K562 treated with DMSO at 1 percent for 12 hours (cell line): ENCODE results near the gene HBG2. TPM values are rescaled to one million over a fixed set of nuclear protein-coding genes. Genes with fewer than 3 reads are reported as not detected.

Experiments used
- total RNA-seq: library from RNA; unstranded; fragments of 300-600 nt; gene quantifications from 2 replicates; pipeline ENCODE4 v1.2.3, GENCODE V29; 2022; ENCODE audit not compliant: insufficient read depth

HBG2 gene
- 1,639 and 2,641 TPM in 2 replicates for total RNA-seq

DNA sequence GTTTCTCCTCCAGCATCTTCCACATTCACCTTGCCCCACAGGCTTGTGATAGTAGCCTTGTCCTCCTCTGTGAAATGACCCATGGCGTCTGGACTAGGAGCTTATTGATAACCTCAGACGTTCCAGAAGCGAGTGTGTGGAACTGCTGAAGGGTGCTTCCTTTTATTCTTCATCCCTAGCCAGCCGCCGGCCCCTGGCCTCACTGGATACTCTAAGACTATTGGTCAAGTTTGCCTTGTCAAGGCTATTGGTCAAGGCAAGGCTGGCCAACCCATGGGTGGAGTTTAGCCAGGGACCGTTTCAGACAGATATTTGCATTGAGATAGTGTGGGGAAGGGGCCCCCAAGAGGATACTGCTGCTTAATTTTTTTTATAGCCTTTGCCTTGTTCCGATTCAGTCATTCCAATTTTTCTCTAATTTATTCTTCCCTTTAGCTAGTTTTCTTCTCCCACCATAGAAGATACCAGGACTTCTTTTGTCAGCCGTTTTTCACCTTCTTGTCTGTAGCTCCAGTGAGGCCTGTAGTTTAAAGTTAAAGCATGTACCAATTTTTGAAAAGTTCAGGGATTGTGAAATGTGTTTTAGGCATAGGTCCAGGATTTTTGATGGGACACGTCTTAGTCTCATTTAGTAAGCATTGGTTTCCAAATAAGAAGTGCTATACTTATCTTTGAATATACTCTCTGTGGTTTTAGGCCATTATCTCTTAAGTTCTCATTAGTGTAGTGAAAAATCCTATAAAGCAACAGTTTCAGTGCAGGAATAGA lies at the start of gene HBG2:
Gene HBG2, minus strand, starts transcription at position 136 of the 768 bp plus-strand sequence. Its CDS starts 53 bp downstream, at position 83.

DNA sequence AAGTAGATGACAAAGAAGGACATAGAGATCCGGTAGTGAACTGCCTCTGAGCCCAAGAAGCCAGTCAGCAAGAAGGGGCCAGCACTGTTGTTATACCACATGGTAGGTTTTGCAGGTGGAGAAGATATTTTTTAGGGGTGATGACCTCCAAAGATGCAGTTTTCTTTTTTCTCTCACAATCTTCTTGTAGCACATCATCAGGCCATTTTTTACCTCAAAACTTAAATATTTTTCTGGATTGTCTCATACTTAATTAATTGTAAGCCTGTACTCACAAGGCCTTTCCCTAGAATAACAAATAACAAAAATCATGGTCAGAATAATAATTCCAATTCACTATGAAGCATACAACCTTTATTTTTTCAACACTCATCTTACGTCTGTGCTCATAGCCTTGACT lies 47.3 kb upstream of the HBG2 start, which contains the start of gene OR51B4:
Gene OR51B4, minus strand, starts transcription at position 101 of the 400 bp plus-strand sequence. Its CDS starts 0 bp downstream, at position 101.

DNA sequence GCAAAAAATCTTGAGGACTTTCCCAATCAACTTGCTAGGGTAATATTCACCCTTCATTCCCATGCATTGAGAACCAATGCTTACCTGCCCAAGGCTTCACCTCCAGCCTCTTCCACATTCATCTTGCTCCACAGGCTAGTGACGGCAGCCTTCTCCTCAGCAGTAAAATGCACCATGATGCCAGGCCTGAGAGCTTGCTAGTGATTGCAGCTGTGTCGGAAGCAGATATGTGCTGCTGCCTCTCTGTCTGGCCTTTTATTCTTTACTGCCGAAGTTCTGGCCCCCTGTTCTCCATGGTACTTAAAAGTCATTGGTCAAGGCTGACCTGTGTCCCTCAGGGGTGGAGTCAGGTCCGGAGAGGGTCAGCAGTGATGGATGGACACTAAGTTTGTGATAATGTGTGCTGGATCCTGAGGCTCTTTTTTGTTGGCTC lies 15.2 kb upstream of the HBG2 start, which contains the start of gene HBE1:
Gene HBE1, minus strand, starts transcription at position 231 of the 433 bp plus-strand sequence. Its CDS starts 55 bp downstream, at position 176.

DNA sequence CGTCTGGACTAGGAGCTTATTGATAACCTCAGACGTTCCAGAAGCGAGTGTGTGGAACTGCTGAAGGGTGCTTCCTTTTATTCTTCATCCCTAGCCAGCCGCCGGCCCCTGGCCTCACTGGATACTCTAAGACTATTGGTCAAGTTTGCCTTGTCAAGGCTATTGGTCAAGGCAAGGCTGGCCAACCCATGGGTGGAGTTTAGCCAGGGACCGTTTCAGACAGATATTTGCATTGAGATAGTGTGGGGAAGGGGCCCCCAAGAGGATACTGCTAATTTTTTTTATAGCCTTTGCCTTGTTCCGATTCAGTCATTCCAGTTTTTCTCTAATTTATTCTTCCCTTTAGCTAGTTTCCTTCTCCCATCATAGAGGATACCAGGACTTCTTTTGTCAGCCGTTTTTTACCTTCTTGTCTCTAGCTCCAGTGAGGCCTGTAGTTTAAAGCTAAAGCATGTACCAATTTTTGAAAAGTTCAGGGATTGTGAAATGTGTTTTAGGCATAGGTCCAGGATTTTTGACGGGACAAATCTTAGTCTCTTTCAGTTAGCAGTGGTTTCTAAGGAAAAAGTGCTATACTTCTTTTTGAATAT lies 4.7 kb downstream of the HBG2 start, which contains the start of gene HBG1:
Gene HBG1, minus strand, starts transcription at position 51 of the 590 bp plus-strand sequence. CDS start 53 bp downstream, outside the sequence.

DNA sequence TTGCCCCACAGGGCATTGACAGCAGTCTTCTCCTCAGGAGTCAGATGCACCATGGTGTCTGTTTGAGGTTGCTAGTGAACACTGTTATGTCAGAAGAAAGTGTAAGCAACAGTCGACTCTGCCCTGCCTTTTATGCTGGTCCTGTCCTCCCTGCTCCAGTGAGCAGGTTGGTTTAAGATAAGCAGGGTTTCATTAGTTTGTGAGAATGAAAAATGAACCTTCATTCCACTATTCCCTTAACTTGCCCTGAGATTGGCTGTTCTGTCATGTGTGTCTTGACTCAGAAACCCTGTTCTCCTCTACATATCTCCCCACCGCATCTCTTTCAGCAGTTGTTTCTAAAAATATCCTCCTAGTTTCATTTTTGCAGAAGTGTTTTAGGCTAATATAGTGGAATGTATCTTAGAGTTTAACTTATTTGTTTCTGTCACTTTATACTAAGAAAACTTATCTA lies 20.2 kb downstream of the HBG2 start, which contains the start of gene HBD:
Gene HBD, minus strand, starts transcription at position 103 of the 454 bp plus-strand sequence. Its CDS starts 50 bp downstream, at position 53.

DNA sequence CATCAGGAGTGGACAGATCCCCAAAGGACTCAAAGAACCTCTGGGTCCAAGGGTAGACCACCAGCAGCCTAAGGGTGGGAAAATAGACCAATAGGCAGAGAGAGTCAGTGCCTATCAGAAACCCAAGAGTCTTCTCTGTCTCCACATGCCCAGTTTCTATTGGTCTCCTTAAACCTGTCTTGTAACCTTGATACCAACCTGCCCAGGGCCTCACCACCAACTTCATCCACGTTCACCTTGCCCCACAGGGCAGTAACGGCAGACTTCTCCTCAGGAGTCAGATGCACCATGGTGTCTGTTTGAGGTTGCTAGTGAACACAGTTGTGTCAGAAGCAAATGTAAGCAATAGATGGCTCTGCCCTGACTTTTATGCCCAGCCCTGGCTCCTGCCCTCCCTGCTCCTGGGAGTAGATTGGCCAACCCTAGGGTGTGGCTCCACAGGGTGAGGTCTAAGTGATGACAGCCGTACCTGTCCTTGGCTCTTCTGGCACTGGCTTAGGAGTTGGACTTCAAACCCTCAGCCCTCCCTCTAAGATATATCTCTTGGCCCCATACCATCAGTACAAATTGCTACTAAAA lies 27.8 kb downstream of the HBG2 start, which contains the start of gene HBB:
Gene HBB, minus strand, starts transcription at position 340 of the 579 bp plus-strand sequence. Its CDS starts 50 bp downstream, at position 290.

Other genes with a start within 250 kb of the HBG2 start
- gene OR52J3, start 208.3 kb downstream of the HBG2 start, total RNA-seq, result not detected in 2 replicates
- not detected in 2 replicates for gene OR52E2, start 195.2 kb downstream of the HBG2 start, total RNA-seq
- gene OR52E1, start 185.2 kb downstream of the HBG2 start, total RNA-seq, result not detected in 2 replicates
- gene OR52A5, start 116.4 kb downstream of the HBG2 start, total RNA-seq, result 0.20 TPM in 1 of 2 replicates, not detected in the other
- not detected in 2 replicates for gene OR52A1, start 100.0 kb downstream of the HBG2 start, total RNA-seq
- not detected in 2 replicates for gene OR51V1, start 54.1 kb downstream of the HBG2 start, total RNA-seq
- not detected in 2 replicates for gene HBB, start 27.7 kb downstream of the HBG2 start, total RNA-seq
- gene HBD, start 20.3 kb downstream of the HBG2 start, total RNA-seq, result 3.1 and 8.7 TPM in 2 replicates
- 306 and 577 TPM in 2 replicates for gene HBG1, start 4.9 kb downstream of the HBG2 start, total RNA-seq
- gene HBE1, start 15.2 kb upstream of the HBG2 start, total RNA-seq, result 1,099 and 1,561 TPM in 2 replicates
- gene OR51B4, start 47.2 kb upstream of the HBG2 start, total RNA-seq, result 17.7 and 70.6 TPM in 2 replicates
- gene OR51B2, start 69.5 kb upstream of the HBG2 start, total RNA-seq, result 2.2 TPM in 1 of 2 replicates, not detected in the other
- gene OR51B5, start 88.7 kb upstream of the HBG2 start, total RNA-seq, result 36.4 and 64.3 TPM in 2 replicates
- not detected in 2 replicates for gene OR51B6, start 96.7 kb upstream of the HBG2 start, total RNA-seq
- gene OR51M1, start 129.0 kb upstream of the HBG2 start, total RNA-seq, result not detected in 2 replicates
- not detected in 2 replicates for gene OR51Q1, start 167.3 kb upstream of the HBG2 start, total RNA-seq
- gene OR51I1, start 186.7 kb upstream of the HBG2 start, total RNA-seq, result not detected in 2 replicates
- gene OR51I2, start 194.5 kb upstream of the HBG2 start, total RNA-seq, result not detected in 2 replicates
- not detected in 2 replicates for gene OR52D1, start 233.9 kb upstream of the HBG2 start, total RNA-seq